Smooth muscle cell (in vitro differentiated cells): Measurements from ENCODE around the gene TPH2. TPM values are rescaled to one million over a fixed set of nuclear protein-coding genes. Genes with fewer than 3 reads are reported as not detected.

Source experiments
- DNase-seq: peaks from one replicate; lab custom pipeline; 2025; ENCODE audit not compliant: unreplicated experiment; lab: John Stamatoyannopoulos, UW
- H2AFZ ChIP-seq: fragments of 200-600 bp; sonication (generic); 2 replicates; pipeline ENCODE4 v1.6.0; 2016; ENCODE audit warnings: antibody characterized with exemption, low read depth, mild to moderate bottlenecking
- H3F3A ChIP-seq: fragments of 200-600 bp; sonication (generic); 2 replicates; pipeline ENCODE4 v1.6.0; 2017; ENCODE audit warnings: antibody characterized with exemption, low read depth
- H3K27ac ChIP-seq: fragments of 200-600 bp; sonication (generic); 2 replicates; pipeline ENCODE4 v1.5.1; 2016; ENCODE audit warnings: low read depth, mild to moderate bottlenecking
- H3K27me3 ChIP-seq: fragments of 200-600 bp; sonication (generic); 2 replicates; pipeline ENCODE4 v1.6.1; 2016; ENCODE audit warnings: low read depth, mild to moderate bottlenecking
- H3K36me3 ChIP-seq: fragments of 200-600 bp; sonication (generic); 2 replicates; pipeline ENCODE4 v1.5.1; 2016; ENCODE audit warnings: low read depth
- H3K4me1 ChIP-seq: fragments of 200-600 bp; sonication (generic); 2 replicates; pipeline ENCODE4 v1.5.1; 2016; ENCODE audit warnings: low read depth
- H3K4me2 ChIP-seq: fragments of 200-600 bp; sonication (generic); 2 replicates; pipeline ENCODE4 v1.6.0; 2016; ENCODE audit warnings: mild to moderate bottlenecking
- H3K4me3 ChIP-seq: fragments of 200-600 bp; sonication (generic); 2 replicates; pipeline ENCODE4 v1.5.1; 2016; ENCODE audit warnings: mild to moderate bottlenecking
- H3K79me2 ChIP-seq: fragments of 200-600 bp; sonication (generic); 2 replicates; pipeline ENCODE4 v1.6.0; 2016; ENCODE audit warnings: low read depth, mild to moderate bottlenecking
- H3K9ac ChIP-seq: fragments of 200-600 bp; sonication (generic); 2 replicates; pipeline ENCODE4 v1.6.0; 2016; ENCODE audit warnings: low read depth
- H3K9me3 ChIP-seq: fragments of 200-600 bp; sonication (generic); replicated peaks from 2 replicates; pipeline ENCODE4 v1.5.1; 2016; ENCODE audit warnings: low read depth
- H4K20me1 ChIP-seq: fragments of 200-600 bp; sonication (generic); 2 replicates; pipeline ENCODE4 v1.6.0; 2016; ENCODE audit warnings: low read depth
- CTCF ChIP-seq: fragments of 200-600 bp; sonication (generic); IDR thresholded peaks from 2 replicates; pipeline ENCODE4 v1.5.1; 2017; ENCODE audit warnings: borderline replicate concordance, mild to moderate bottlenecking, antibody characterized with exemption; ENCODE audit not compliant: insufficient read depth, poor library complexity, severe bottlenecking
- WGBS: methylation state at CpG from one replicate; pipeline ENCODE4 v1.1.7; 2016; ENCODE audit warnings: low lambda C conversion rate; 5-methylcytosine and 5-hydroxymethylcytosine counted together
- polyA plus RNA-seq: library from polyadenylated mRNA; unstranded; fragments of >200 nt; fragmentation: Nextera tagmentation; extraction: Ambion mirVana; gene quantifications from 2 replicates; pipeline ENCODE4 v1.2.1, GENCODE V29; 2016
- total RNA-seq: library from RNA; depleted of rRNA; stranded (reverse); fragments of >200 nt; gene quantifications from 2 replicates; pipeline ENCODE4 v1.2.3, GENCODE V29; 2014

TPH2 gene
- total and polyA plus RNA-seq, 2 experiments from 2014 or later = not detected

GRCh38 chr12:71940068-71940467, 1.4 kb downstream of the TPH2 start:
- Histone ChIP-seq H3K4me1 (no peaks in the 10 kb centered on the region), H2AFZ (no peak overlapping the region), H3K27me3 (peaks cover 5% of the 10 kb centered on the region), H3K4me2 (no peak overlapping the region), H4K20me1 (no peaks in the 10 kb centered on the region), H3K9me3 (no peaks in the 10 kb centered on the region), H3F3A (no peaks in the 10 kb centered on the region), H3K4me3 (no peak overlapping the region), H3K36me3 (no peaks in the 10 kb centered on the region), H3K27ac (no peak overlapping the region), H3K79me2 (no peaks in the 10 kb centered on the region), H3K9ac (no peak overlapping the region)
- TF ChIP-seq CTCF = no peak
- DNase-seq = no peak

- TF ChIP-seq CTCF = no peak
- WGBS = 86% methylated on average over 6 of the region's 6 CpGs
- no peaks in the 10 kb centered on the region for H3F3A ChIP-seq
- no peak overlapping the region for H2AFZ ChIP-seq
- H3K9ac ChIP-seq = no peak overlapping the region
- no peak overlapping the region for H3K4me2 ChIP-seq
- no peaks in the 10 kb centered on the region for H3K4me1 ChIP-seq
- no peaks in the 10 kb centered on the region for H3K9me3 ChIP-seq
- no peak overlapping the region for H3K4me3 ChIP-seq
- no peak for DNase-seq
- no peak overlapping the region for H3K27ac ChIP-seq
- H3K27me3 ChIP-seq = peaks cover 5% of the 10 kb centered on the region
- H3K36me3 ChIP-seq = no peaks in the 10 kb centered on the region
- no peaks in the 10 kb centered on the region for H4K20me1 ChIP-seq
- H3K79me2 ChIP-seq = no peaks in the 10 kb centered on the region
Measured at GRCh38 chr12:71941174-71941573, 2.5 kb downstream of the TPH2 start.

- Histone ChIP-seq H3K79me2 (no peaks in the 10 kb centered on the region), H4K20me1 (no peaks in the 10 kb centered on the region), H3K4me3 (no peak overlapping the region), H3K9me3 (no peaks in the 10 kb centered on the region), H3K4me1 (peaks cover 5% of the 10 kb centered on the region), H2AFZ (no peak overlapping the region), H3K9ac (no peak overlapping the region), H3K27ac (no peak overlapping the region), H3F3A (no peaks in the 10 kb centered on the region), H3K4me2 (no peak overlapping the region), H3K27me3 (peaks cover 5% of the 10 kb centered on the region), H3K36me3 (no peaks in the 10 kb centered on the region)
- no peak for TF ChIP-seq CTCF
- DNase-seq = no peak
- 21% methylated on average over 2 of the region's 2 CpGs for WGBS
Measured at GRCh38 chr12:71942259-71942658, 3.6 kb downstream of the TPH2 start.

- Histone ChIP-seq H3F3A (no peaks in the 10 kb centered on the region), H4K20me1 (no peaks in the 10 kb centered on the region), H3K4me3 (no peak overlapping the region), H3K4me1 (peaks cover 9% of the 10 kb centered on the region), H3K9me3 (no peaks in the 10 kb centered on the region), H3K9ac (no peak overlapping the region), H3K27me3 (peaks cover 5% of the 10 kb centered on the region), H2AFZ (no peak overlapping the region), H3K79me2 (no peaks in the 10 kb centered on the region), H3K27ac (no peak overlapping the region), H3K36me3 (no peaks in the 10 kb centered on the region), H3K4me2 (no peak overlapping the region)
- no peak for DNase-seq
- TF ChIP-seq CTCF = no peak
- 79% methylated on average over 4 of the region's 4 CpGs for WGBS
Measured at GRCh38 chr12:71942703-71943102, 4.1 kb downstream of the TPH2 start.
